Endodermal cell (in vitro differentiated cells): ENCODE measurements around the gene SMIM45.
A peak's percentile ranks its signal among the peaks of the same experiment; 100 is the strongest.

Experiments used
- DNase-seq: peaks from one replicate; pipeline ENCODE4 v3.0.0-alpha.2; 2017
- H3K27ac ChIP-seq: 2 replicates; pipeline ENCODE4 v1.5.1; 2013; ENCODE audit warnings: mild to moderate bottlenecking, low read depth, low read length, moderate library complexity
- H3K27me3 ChIP-seq: 2 replicates; pipeline ENCODE4 v1.6.1; 2013; ENCODE audit warnings: mild to moderate bottlenecking, low read length, moderate library complexity; ENCODE audit not compliant: insufficient read depth, control insufficient read depth, poor library complexity, severe bottlenecking
- H3K36me3 ChIP-seq: 2 replicates; pipeline ENCODE4 v1.7.0; 2013; ENCODE audit warnings: mild to moderate bottlenecking, low read length, moderate library complexity; ENCODE audit not compliant: control insufficient read depth, insufficient read depth
- H3K4me1 ChIP-seq: one replicate; pipeline ENCODE4 v1.7.0; 2013; ENCODE audit warnings: low read length; ENCODE audit not compliant: control insufficient read depth, insufficient read depth
- H3K4me3 ChIP-seq: 2 replicates; pipeline ENCODE4 v1.5.1; 2013; ENCODE audit warnings: mild to moderate bottlenecking, low read length, moderate library complexity
- H3K9ac ChIP-seq: 2 replicates; pipeline ENCODE4 v1.6.1; 2013; ENCODE audit warnings: mild to moderate bottlenecking, low read length, moderate library complexity; ENCODE audit not compliant: poor library complexity, severe bottlenecking; ENCODE audit errors: extremely low read depth
- H3K9me3 ChIP-seq: 2 replicates; pipeline ENCODE4 v1.6.1; 2013; ENCODE audit warnings: mild to moderate bottlenecking, low read length, moderate library complexity; ENCODE audit not compliant: control insufficient read depth
- H3K27ac Mint-ChIP-seq: 2 replicates; pipeline ENCODE4 v1.8.0; 2020; ENCODE audit warnings: mixed read lengths
- H3K27me3 Mint-ChIP-seq: 2 replicates; pipeline ENCODE4 v1.8.0; 2021; ENCODE audit warnings: mild to moderate bottlenecking, mixed read lengths; ENCODE audit not compliant: insufficient read depth
- H3K36me3 Mint-ChIP-seq: 2 replicates; pipeline ENCODE4 v1.8.0; 2020; ENCODE audit warnings: low read depth, mixed read lengths
- H3K4me1 Mint-ChIP-seq: 2 replicates; pipeline ENCODE4 v1.8.0; 2020; ENCODE audit warnings: mixed read lengths
- H3K4me3 Mint-ChIP-seq: 2 replicates; pipeline ENCODE4 v1.8.0; 2020; ENCODE audit warnings: mild to moderate bottlenecking, moderate library complexity, mixed read lengths
- H3K9me3 Mint-ChIP-seq: 2 replicates; pipeline ENCODE4 v1.8.0; 2020; ENCODE audit warnings: mild to moderate bottlenecking, mixed read lengths
- CTCF ChIP-seq: fragments of 200-600 bp; sonication (generic); conservative IDR thresholded peaks from 2 replicates; pipeline ENCODE4 v1.5.0; 2021; ENCODE audit warnings: antibody characterized with exemption, mild to moderate bottlenecking
- WGBS, 2 experiments: methylation state at CpG; one replicate each; pipeline versions ENCODE4 v1.1.5 to v1.1.7; 2013; ENCODE audit warnings: missing lambda C conversion rate in 2 of 2, mixed read lengths in 1 of 2; ENCODE audit not compliant: insufficient coverage in 1 of 2, insufficient read length in 1 of 2; 5-methylcytosine and 5-hydroxymethylcytosine counted together

Gene SMIM45

GRCh38 chr22:41919357-41920224, 32.4 kb upstream of the SMIM45 start:
- Histone ChIP-seq H3K4me1 (no peaks in the 10 kb centered on the region), H3K27ac (no peak overlapping the region), H3K9me3 (no peaks in the 10 kb centered on the region), H3K4me3 (peak overlapping the region; percentile 71), H3K27me3 (peaks cover 65% of the 10 kb centered on the region), H3K9ac (no peak overlapping the region), H3K36me3 (no peaks in the 10 kb centered on the region)
- H3K9me3 Mint-ChIP-seq: no peaks in the 10 kb centered on the region
- H3K4me1 Mint-ChIP-seq: peaks cover 7% of the 10 kb centered on the region
- no peak for TF ChIP-seq CTCF
- H3K4me3 Mint-ChIP-seq: peak overlapping the region; percentile 43
- WGBS, 2 experiments: 9 to 16% methylated on average over 28 to 62 of the region's 62 CpGs
- peak; percentile 96 for DNase-seq
- H3K36me3 Mint-ChIP-seq: no peaks in the 10 kb centered on the region
- no peak overlapping the region for H3K27ac Mint-ChIP-seq
- peaks cover 79% of the 10 kb centered on the region for H3K27me3 Mint-ChIP-seq

GRCh38 chr22:41920271-41920976, 31.5 kb upstream of the SMIM45 start:
- Histone ChIP-seq H3K4me1 (no peaks in the 10 kb centered on the region), H3K4me3 (no peak overlapping the region), H3K9me3 (no peaks in the 10 kb centered on the region), H3K27me3 (peaks cover 66% of the 10 kb centered on the region), H3K9ac (no peak overlapping the region), H3K27ac (no peak overlapping the region), H3K36me3 (no peaks in the 10 kb centered on the region)
- Mint-ChIP-seq H3K4me1 (peaks cover 7% of the 10 kb centered on the region), H3K36me3 (no peaks in the 10 kb centered on the region), H3K4me3 (peak overlapping the region; percentile 43), H3K9me3 (no peaks in the 10 kb centered on the region), H3K27ac (no peak overlapping the region), H3K27me3 (peaks cover 82% of the 10 kb centered on the region)
- WGBS, 2 experiments: 74 to 79% methylated on average over 12 to 21 of the region's 21 CpGs
- no peak for TF ChIP-seq CTCF
- DNase-seq: no peak

GRCh38 chr22:41922328-41922727, 29.6 kb upstream of the SMIM45 start:
- no peak for TF ChIP-seq CTCF
- H3K27ac Mint-ChIP-seq: no peak overlapping the region

More at GRCh38 chr22:41922328-41922727, 29.6 kb upstream of the SMIM45 start:
- no peak overlapping the region for H3K4me3 Mint-ChIP-seq
- Histone ChIP-seq H3K4me1 (no peaks in the 10 kb centered on the region), H3K9ac (no peak overlapping the region), H3K4me3 (no peak overlapping the region), H3K27me3 (peaks cover 63% of the 10 kb centered on the region), H3K36me3 (no peaks in the 10 kb centered on the region), H3K27ac (no peak overlapping the region), H3K9me3 (no peaks in the 10 kb centered on the region)
- H3K9me3 Mint-ChIP-seq: no peaks in the 10 kb centered on the region
- DNase-seq: no peak
- H3K27me3 Mint-ChIP-seq: peaks cover 75% of the 10 kb centered on the region
- 86 to 88% methylated on average over 3 to 5 of the region's 5 CpGs for WGBS, 2 experiments
- no peaks in the 10 kb centered on the region for H3K36me3 Mint-ChIP-seq
- H3K4me1 Mint-ChIP-seq: no peaks in the 10 kb centered on the region
